Neural crest cell (in vitro differentiated cells): Measurements from ENCODE around the gene LDHAL6B. TPM values are rescaled to one million over a fixed set of nuclear protein-coding genes. Genes with fewer than 3 reads are reported as not detected.

Source experiments
- DNase-seq: peaks from one replicate; pipeline ENCODE4 v3.0.0; 2021; ENCODE audit warnings: low read depth, mixed read lengths, low spot score
- H3K27ac Mint-ChIP-seq: one replicate; pipeline ENCODE4 v1.8.0; 2021; ENCODE audit warnings: mild to moderate bottlenecking, mixed read lengths; ENCODE audit not compliant: unreplicated experiment
- H3K27me3 Mint-ChIP-seq: 2 replicates; pipeline ENCODE4 v1.8.0; 2021; ENCODE audit warnings: low read depth, mild to moderate bottlenecking, mixed read lengths
- H3K36me3 Mint-ChIP-seq: 2 replicates; pipeline ENCODE4 v1.8.0; 2021; ENCODE audit warnings: low read depth, mild to moderate bottlenecking, mixed read lengths
- H3K4me1 Mint-ChIP-seq: 2 replicates; pipeline ENCODE4 v1.8.0; 2021; ENCODE audit warnings: mixed read lengths
- H3K4me3 Mint-ChIP-seq: one replicate; pipeline ENCODE4 v1.8.0; 2021; ENCODE audit warnings: mild to moderate bottlenecking, mixed read lengths
- H3K9me3 Mint-ChIP-seq: 2 replicates; pipeline ENCODE4 v1.8.0; 2021; ENCODE audit warnings: mixed read lengths
- CTCF ChIP-seq: fragments of 200-600 bp; sonication (generic); conservative IDR thresholded peaks from 2 replicates; pipeline ENCODE4 v1.5.0; 2021; ENCODE audit warnings: antibody characterized with exemption, mild to moderate bottlenecking
- total RNA-seq: library from RNA; stranded (reverse); gene quantifications from 2 replicates; pipeline ENCODE4 v1.2.1, GENCODE V29; 2021

LDHAL6B gene
- total RNA-seq, 1 donor from 2014 or later = not detected

GRCh38 chr15:59229015-59229414 is 22.4 kb downstream of the LDHAL6B start:
- no peak for TF ChIP-seq CTCF
- no peak overlapping the region for H3K4me3 Mint-ChIP-seq
- H3K4me1 Mint-ChIP-seq = peaks cover 5% of the 10 kb centered on the region
- H3K27me3 Mint-ChIP-seq = no peaks in the 10 kb centered on the region
- H3K27ac Mint-ChIP-seq = no peak overlapping the region
- peaks cover 4% of the 10 kb centered on the region for H3K36me3 Mint-ChIP-seq
- DNase-seq = no peak
- no peaks in the 10 kb centered on the region for H3K9me3 Mint-ChIP-seq

GRCh38 chr15:59229453-59229852 is 22.8 kb downstream of the LDHAL6B start:
- Mint-ChIP-seq H3K9me3 (no peaks in the 10 kb centered on the region), H3K4me3 (no peak overlapping the region), H3K27ac (no peak overlapping the region), H3K36me3 (peaks cover 4% of the 10 kb centered on the region), H3K27me3 (no peaks in the 10 kb centered on the region), H3K4me1 (peaks cover 5% of the 10 kb centered on the region)
- no peak for DNase-seq
- TF ChIP-seq CTCF = no peak

DNA sequence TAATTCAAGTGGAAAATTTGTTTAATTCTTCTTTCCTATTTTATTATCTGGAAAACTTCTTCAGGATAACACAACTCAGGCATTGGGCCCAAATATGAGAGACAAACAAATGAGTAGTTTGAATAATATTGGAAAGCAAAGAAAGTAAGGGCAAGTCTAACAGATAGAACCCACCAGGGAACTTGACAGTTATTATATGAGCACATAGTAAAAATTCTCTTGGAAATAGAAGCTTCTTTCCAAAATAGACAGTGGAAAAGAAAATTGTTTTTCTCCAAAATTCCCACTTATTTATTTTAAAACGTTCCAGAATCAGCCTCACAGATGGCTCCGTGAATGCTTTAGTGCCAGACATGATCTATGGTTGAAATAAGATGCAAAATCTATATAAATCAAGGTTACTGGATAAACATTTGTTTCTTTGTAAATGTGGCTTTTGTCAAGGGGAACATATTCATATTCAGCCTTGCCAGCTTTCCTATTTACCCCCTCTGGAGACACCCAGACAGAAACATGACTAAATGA is 23.9 kb downstream of the LDHAL6B start:
- Mint-ChIP-seq H3K27ac (no peak overlapping the region), H3K4me1 (no peaks in the 10 kb centered on the region), H3K36me3 (peaks cover 4% of the 10 kb centered on the region), H3K27me3 (no peaks in the 10 kb centered on the region), H3K9me3 (no peaks in the 10 kb centered on the region), H3K4me3 (no peak overlapping the region)
- no peak for DNase-seq
- TF ChIP-seq CTCF = no peak

GRCh38 chr15:59232476-59232875 is 25.8 kb downstream of the LDHAL6B start:
- Mint-ChIP-seq H3K4me3 (no peak overlapping the region), H3K9me3 (no peaks in the 10 kb centered on the region), H3K27me3 (no peaks in the 10 kb centered on the region), H3K36me3 (peaks cover 4% of the 10 kb centered on the region), H3K27ac (no peak overlapping the region), H3K4me1 (peaks cover 5% of the 10 kb centered on the region)
- TF ChIP-seq CTCF = no peak
- DNase-seq = no peak

- Mint-ChIP-seq H3K4me3 (no peak overlapping the region), H3K27me3 (no peaks in the 10 kb centered on the region), H3K4me1 (peaks cover 5% of the 10 kb centered on the region), H3K36me3 (peaks cover 4% of the 10 kb centered on the region), H3K9me3 (no peaks in the 10 kb centered on the region), H3K27ac (no peak overlapping the region)
- DNase-seq = no peak
- no peak for TF ChIP-seq CTCF
Measured at GRCh38 chr15:59236394-59236793, 29.8 kb downstream of the LDHAL6B start.
